Esophagus muscularis mucosa (tissue), 4 donors: ENCODE results near the gene JAKMIP1.

Experiments
- EP300 ChIP-seq: sonication (generic); formaldehyde crosslinking; IDR thresholded peaks from one replicate; pipeline ENCODE4 v1.6.1; 2017; ENCODE audit warnings: antibody characterized with exemption
- POLR2A ChIP-seq: fragments of 450-650 bp; IDR thresholded peaks from one replicate; pipeline ENCODE4 v1.6.1; 2017; ENCODE audit warnings: antibody characterized with exemption, moderate library complexity, mild to moderate bottlenecking, low read depth
- TF ChIP-seq, protein P1 (sequence below), 3 experiments: fragments of 200-600 bp in 2 of 3; fragments of 450-650 bp in 1 of 3; sonication (generic) in 2 of 3; IDR thresholded peaks; one replicate each; pipeline ENCODE4 v1.5.1; 2017 to 2019; ENCODE audit warnings: antibody characterized with exemption in 3 of 3, mild to moderate bottlenecking in 2 of 3, moderate library complexity in 1 of 3

DNA sequence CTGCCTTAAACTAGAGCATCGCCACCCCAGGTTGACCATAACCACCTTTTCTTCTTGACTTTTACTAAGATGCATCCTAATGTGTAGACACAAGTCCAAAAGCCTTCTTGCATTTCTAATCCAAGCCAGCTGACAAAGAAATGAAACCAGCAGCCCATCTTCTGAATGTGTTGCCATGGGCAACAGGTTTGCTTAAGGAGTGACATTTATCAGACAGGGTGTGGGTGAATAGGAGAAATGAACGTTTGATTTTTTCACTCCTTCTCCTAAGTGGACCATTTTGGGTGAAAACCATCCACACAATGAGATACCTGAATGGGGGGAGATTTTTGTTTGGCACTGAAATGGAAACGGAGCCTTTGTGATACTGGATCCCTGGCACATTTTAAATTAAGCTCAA lies 109.4 kb downstream of the JAKMIP1 start:
- TF ChIP-seq, protein P1, sequence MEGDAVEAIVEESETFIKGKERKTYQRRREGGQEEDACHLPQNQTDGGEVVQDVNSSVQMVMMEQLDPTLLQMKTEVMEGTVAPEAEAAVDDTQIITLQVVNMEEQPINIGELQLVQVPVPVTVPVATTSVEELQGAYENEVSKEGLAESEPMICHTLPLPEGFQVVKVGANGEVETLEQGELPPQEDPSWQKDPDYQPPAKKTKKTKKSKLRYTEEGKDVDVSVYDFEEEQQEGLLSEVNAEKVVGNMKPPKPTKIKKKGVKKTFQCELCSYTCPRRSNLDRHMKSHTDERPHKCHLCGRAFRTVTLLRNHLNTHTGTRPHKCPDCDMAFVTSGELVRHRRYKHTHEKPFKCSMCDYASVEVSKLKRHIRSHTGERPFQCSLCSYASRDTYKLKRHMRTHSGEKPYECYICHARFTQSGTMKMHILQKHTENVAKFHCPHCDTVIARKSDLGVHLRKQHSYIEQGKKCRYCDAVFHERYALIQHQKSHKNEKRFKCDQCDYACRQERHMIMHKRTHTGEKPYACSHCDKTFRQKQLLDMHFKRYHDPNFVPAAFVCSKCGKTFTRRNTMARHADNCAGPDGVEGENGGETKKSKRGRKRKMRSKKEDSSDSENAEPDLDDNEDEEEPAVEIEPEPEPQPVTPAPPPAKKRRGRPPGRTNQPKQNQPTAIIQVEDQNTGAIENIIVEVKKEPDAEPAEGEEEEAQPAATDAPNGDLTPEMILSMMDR (IDR thresholded peaks at IDR 0.05): no peak
- TF ChIP-seq EP300 (no peak), POLR2A (no peak)
